ENCODE results near the gene CCM2.
A peak's percentile ranks its signal among the peaks of the same experiment; 100 is the strongest.

Gene CCM2

GRCh38 chr7:44964831-44965440, 35.1 kb upstream of the CCM2 start:
- no peaks in the 10 kb centered on the region for H3K27me3 Mint-ChIP-seq (ENCODE audit: low read depth)
- peak overlapping the region; percentile 52 for H3K27ac Mint-ChIP-seq
- no peak overlapping the region for H3K4me3 Mint-ChIP-seq
- no peak for DNase-seq (ENCODE audit: low spot score)
- peaks cover 11% of the 10 kb centered on the region for H3K4me1 Mint-ChIP-seq (ENCODE audit: low read depth)
- no peaks in the 10 kb centered on the region for H3K9me3 Mint-ChIP-seq
- H3K36me3 Mint-ChIP-seq (ENCODE audit: low read depth): peaks cover 53% of the 10 kb centered on the region

DNA sequence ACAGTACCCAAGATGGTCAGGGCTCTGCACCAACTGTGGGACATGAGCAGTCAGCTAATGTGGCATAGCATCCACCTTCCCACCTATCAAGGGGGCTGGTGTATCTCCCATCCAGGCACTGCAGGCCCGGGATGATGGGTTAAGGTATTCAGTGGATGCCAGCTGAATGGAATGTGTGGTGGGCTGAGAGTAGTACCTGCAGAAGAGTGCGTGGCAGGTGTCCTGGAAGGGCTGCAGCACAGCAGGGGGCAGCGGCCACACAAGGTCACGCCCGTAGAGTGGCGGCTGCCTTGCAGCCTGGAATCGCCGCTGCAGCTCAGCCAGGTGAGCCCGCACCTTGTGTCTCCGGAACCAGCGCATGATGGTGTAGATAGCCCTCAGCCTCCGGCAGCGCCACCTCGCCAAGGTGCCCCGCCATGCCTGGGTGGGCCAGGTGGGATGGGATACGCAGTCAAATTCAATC, 34.5 kb upstream of the CCM2 start:
- Mint-ChIP-seq H3K4me3 (no peak overlapping the region), H3K27me3 (ENCODE audit: low read depth) (no peaks in the 10 kb centered on the region), H3K9me3 (no peaks in the 10 kb centered on the region), H3K36me3 (ENCODE audit: low read depth) (peaks cover 54% of the 10 kb centered on the region), H3K27ac (peak overlapping the region; percentile 52), H3K4me1 (ENCODE audit: low read depth) (peaks cover 6% of the 10 kb centered on the region)
- DNase-seq (ENCODE audit: low spot score): no peak

- peaks cover 58% of the 10 kb centered on the region for H3K36me3 Mint-ChIP-seq (ENCODE audit: low read depth)
- no peaks in the 10 kb centered on the region for H3K27me3 Mint-ChIP-seq (ENCODE audit: low read depth)
- peaks cover 8% of the 10 kb centered on the region for H3K4me1 Mint-ChIP-seq (ENCODE audit: low read depth)
- no peak overlapping the region for H3K27ac Mint-ChIP-seq
- DNase-seq (ENCODE audit: low spot score): no peak
- H3K4me3 Mint-ChIP-seq: no peak overlapping the region
- no peaks in the 10 kb centered on the region for H3K9me3 Mint-ChIP-seq
These were observed 33.9 kb upstream of the CCM2 start for GRCh38 chr7:44965937-44966730.

DNA sequence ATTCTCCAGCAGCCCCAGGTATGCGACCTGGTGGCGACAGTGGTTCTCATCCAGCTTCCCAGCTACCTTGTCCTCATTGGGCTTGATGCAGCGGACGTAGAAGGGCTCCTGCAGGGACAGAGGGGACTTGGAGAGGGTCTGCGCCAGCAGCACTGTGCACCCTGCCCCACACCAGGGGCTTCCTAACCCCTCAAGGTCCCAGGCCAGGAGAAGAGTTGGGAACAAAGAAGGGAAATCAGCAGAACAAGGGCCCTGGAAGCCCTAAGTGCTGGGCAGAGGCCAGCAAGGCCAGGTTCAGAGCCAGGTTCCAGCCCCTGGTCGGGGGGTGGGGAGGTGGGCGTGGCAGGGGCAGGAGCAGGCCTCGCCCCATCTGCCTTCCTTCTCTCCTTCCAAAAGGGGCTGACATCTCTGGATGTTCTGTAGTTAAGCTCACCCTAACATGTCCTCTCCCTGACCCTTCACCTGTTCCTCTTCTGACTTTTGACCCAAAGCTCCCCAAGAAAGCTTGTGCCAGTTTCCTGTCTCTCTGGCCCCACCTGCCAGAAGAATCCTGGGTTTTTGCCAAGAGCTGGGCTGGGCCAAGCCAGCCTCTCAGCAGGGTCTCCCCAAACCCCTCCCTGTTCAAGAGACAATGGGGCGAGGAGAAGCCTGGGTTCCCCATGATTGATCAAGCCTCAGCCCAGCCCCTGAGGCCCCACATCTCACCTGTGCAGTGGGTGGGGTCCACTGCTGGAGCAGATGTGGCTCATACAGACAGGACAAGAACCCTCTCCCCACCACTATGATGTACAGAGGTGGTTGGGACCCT, 33.1 kb upstream of the CCM2 start:
- Mint-ChIP-seq H3K36me3 (ENCODE audit: low read depth) (peaks cover 64% of the 10 kb centered on the region), H3K9me3 (no peaks in the 10 kb centered on the region), H3K27me3 (ENCODE audit: low read depth) (no peaks in the 10 kb centered on the region), H3K27ac (peak overlapping the region; percentile 15), H3K4me1 (ENCODE audit: low read depth) (peaks cover 12% of the 10 kb centered on the region), H3K4me3 (no peak overlapping the region)
- no peak for DNase-seq (ENCODE audit: low spot score)

DNA sequence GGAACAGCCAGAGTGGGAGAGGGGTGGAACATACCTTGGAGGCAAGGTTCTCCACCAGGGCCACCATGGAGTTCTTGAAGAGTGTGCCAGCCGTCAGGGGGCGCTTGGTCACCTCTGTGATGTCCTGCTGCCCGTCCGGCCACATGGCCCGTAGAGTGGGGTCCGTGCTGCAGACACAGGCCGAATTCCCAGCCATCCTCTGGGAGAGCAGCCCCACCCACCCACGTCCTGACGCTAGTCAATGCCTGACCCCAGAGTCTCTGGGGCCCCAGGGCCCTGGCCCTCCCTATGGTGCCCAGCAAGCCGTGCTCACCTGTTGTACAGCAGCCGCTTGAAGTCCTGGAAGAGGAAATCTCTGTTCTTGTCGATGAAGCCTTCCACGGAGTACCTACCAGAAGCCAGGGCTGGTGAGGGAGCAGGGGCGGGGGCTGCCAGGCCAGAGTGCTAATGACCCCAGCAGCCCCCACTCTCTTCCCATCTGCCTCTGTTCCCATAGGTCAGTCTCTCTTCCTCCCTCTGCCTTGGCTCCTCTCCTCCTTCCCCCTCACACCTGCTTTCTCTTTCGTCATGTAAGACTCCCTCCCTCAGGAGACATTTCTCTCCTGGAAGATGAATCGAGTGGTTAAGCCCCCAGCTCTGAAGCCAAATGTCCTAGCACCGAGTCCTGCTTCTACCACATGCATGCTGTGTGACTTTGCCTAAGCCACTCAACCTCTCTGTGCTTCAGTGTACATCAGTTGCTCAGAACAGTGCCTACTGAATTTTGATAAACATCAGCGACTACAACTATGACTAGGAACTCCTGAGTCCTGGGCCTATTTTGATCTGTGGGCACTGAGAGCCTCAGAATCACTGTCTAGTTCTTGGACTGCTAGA, 32.2 kb upstream of the CCM2 start:
- no peaks in the 10 kb centered on the region for H3K9me3 Mint-ChIP-seq
- DNase-seq (ENCODE audit: low spot score): no peak
- peaks cover 13% of the 10 kb centered on the region for H3K4me1 Mint-ChIP-seq (ENCODE audit: low read depth)
- H3K27ac Mint-ChIP-seq: peak overlapping the region; percentile 69
- no peaks in the 10 kb centered on the region for H3K27me3 Mint-ChIP-seq (ENCODE audit: low read depth)
- H3K4me3 Mint-ChIP-seq: no peak overlapping the region
- peaks cover 73% of the 10 kb centered on the region for H3K36me3 Mint-ChIP-seq (ENCODE audit: low read depth)

GRCh38 chr7:44969049-44969700, 30.8 kb upstream of the CCM2 start:
- Mint-ChIP-seq H3K9me3 (no peaks in the 10 kb centered on the region), H3K4me3 (no peak overlapping the region), H3K27me3 (ENCODE audit: low read depth) (no peaks in the 10 kb centered on the region), H3K36me3 (ENCODE audit: low read depth) (peaks cover 77% of the 10 kb centered on the region), H3K4me1 (ENCODE audit: low read depth) (peaks cover 14% of the 10 kb centered on the region), H3K27ac (peak overlapping the region; percentile 31)
- DNase-seq (ENCODE audit: low spot score): no peak

DNA sequence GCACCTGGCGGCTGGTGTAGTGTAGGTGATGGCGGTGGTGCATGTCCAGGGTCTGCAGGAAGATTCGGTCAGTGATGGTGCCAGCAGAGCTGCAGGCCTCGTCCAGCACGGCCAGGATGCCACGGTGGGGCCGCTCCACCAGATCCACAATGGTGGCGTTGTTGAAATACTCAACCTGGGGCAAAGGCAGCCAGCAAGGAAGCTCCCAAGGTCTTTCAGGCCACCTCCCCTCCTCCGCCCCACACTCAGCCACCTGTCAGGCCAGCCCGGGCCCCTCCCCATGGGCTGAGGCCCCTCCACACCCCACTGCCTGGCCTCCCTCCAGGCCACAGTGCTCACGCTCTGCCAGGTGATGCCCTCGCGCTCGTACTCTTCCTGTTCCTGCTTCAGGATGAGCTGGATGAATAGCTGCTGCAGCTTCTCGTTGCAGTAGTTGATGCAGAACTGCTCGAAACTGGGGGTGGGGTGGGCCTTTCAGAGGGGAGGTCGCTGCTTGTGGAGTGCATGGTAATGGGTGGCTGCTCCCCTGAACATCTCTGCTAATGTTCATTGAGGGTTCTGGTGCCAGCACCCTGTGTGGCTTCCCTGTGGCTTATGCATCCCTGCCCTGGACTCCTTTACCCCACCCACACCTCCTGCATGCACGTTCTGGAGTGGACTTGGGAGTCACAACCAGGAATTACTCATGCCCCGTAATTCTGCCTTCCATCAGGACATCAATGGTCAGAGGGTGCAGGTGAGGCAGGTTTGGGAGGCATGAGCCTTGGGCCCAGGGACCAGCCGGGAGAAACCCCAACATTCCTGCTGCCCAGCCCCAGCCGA, 30.1 kb upstream of the CCM2 start:
- H3K4me3 Mint-ChIP-seq: no peak overlapping the region
- peaks cover 77% of the 10 kb centered on the region for H3K36me3 Mint-ChIP-seq (ENCODE audit: low read depth)
- H3K27me3 Mint-ChIP-seq (ENCODE audit: low read depth): no peaks in the 10 kb centered on the region
- no peaks in the 10 kb centered on the region for H3K9me3 Mint-ChIP-seq
- H3K4me1 Mint-ChIP-seq (ENCODE audit: low read depth): peaks cover 20% of the 10 kb centered on the region
- no peak overlapping the region for H3K27ac Mint-ChIP-seq
- no peak for DNase-seq (ENCODE audit: low spot score)

GRCh38 chr7:44970523-44971051, 29.4 kb upstream of the CCM2 start:
- Mint-ChIP-seq H3K4me1 (ENCODE audit: low read depth) (peaks cover 23% of the 10 kb centered on the region), H3K27me3 (ENCODE audit: low read depth) (no peaks in the 10 kb centered on the region), H3K9me3 (no peaks in the 10 kb centered on the region), H3K27ac (no peak overlapping the region), H3K4me3 (no peak overlapping the region), H3K36me3 (ENCODE audit: low read depth) (peaks cover 81% of the 10 kb centered on the region)
- DNase-seq (ENCODE audit: low spot score): no peak

GRCh38 chr7:44971188-44971901, 28.7 kb upstream of the CCM2 start:
- Mint-ChIP-seq H3K27me3 (ENCODE audit: low read depth) (no peaks in the 10 kb centered on the region), H3K9me3 (no peaks in the 10 kb centered on the region), H3K4me3 (no peak overlapping the region), H3K27ac (peak overlapping the region; percentile 49), H3K36me3 (ENCODE audit: low read depth) (peaks cover 83% of the 10 kb centered on the region), H3K4me1 (ENCODE audit: low read depth) (peaks cover 25% of the 10 kb centered on the region)
- DNase-seq (ENCODE audit: low spot score): no peak

- Mint-ChIP-seq H3K36me3 (ENCODE audit: low read depth) (peaks cover 85% of the 10 kb centered on the region), H3K27me3 (ENCODE audit: low read depth) (no peaks in the 10 kb centered on the region), H3K27ac (peak overlapping the region; percentile 49), H3K4me1 (ENCODE audit: low read depth) (peaks cover 26% of the 10 kb centered on the region), H3K9me3 (no peaks in the 10 kb centered on the region), H3K4me3 (no peak overlapping the region)
- no peak for DNase-seq (ENCODE audit: low spot score)
These were observed 28.0 kb upstream of the CCM2 start for GRCh38 chr7:44971902-44972441.

DNA sequence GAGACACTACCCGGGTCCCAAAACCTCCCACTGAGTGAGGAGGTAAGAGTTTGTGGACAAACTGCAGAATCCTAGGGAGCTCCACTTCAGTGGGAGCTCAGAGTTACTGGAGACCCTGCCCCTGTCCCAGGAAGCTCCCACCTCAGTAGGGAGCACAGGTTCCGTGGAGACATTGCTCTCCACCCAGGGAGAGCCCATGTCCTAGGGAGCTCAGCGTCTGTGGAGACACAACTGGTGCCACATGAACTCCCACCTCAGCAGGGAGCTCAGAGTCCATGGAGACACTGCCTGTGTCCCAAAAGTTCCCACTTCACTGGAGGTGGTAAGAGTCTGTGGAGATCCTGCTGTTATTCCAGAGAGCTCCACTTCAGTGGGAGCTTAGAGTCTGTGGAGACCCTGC, 27.4 kb upstream of the CCM2 start:
- Mint-ChIP-seq H3K4me3 (no peak overlapping the region), H3K27ac (no peak overlapping the region), H3K9me3 (no peaks in the 10 kb centered on the region), H3K4me1 (ENCODE audit: low read depth) (peaks cover 26% of the 10 kb centered on the region), H3K27me3 (ENCODE audit: low read depth) (no peaks in the 10 kb centered on the region), H3K36me3 (ENCODE audit: low read depth) (peaks cover 84% of the 10 kb centered on the region)
- no peak for DNase-seq (ENCODE audit: low spot score)

All from T-helper 2 cell treated with Interferon-gamma antibody and Interleukin-4, amounts not matched to agents 5 μg/mL and 100 μg/mL, for 36 hours (primary cell).